SK-N-SH treated with all-trans-retinoic acid at 6 μM for 48 hours (cell line): ENCODE measurements around the gene MAB21L3.

Source experiments
- ATAC-seq: fragments of 200-7000 bp; cut with Tn5 transposase; 3 replicates; pipeline ENCODE4 v1.9.1; 2020; ENCODE audit warnings: mild to moderate bottlenecking, moderate library complexity
- BACH2 ChIP-seq: fragments of 250-450 bp; sonication (Bioruptor Pico); IDR thresholded peaks from 2 replicates; pipeline ENCODE4 v1.9.0; 2021; ENCODE audit warnings: mild to moderate bottlenecking, borderline replicate concordance
- CSDC2 ChIP-seq: fragments of 250-450 bp; sonication (Bioruptor Pico); IDR thresholded peaks from 2 replicates; pipeline ENCODE4 v1.5.0; 2020; ENCODE audit warnings: mild to moderate bottlenecking, moderate library complexity
- ESRRG ChIP-seq: fragments of 250-450 bp; sonication (Bioruptor Pico); IDR thresholded peaks from 2 replicates; pipeline ENCODE4 v1.6.1; 2021; ENCODE audit warnings: mild to moderate bottlenecking
- GLIS3 ChIP-seq: fragments of 250-450 bp; sonication (Bioruptor Pico); IDR thresholded peaks from 2 replicates; pipeline ENCODE4 v1.5.0; 2020; ENCODE audit warnings: mild to moderate bottlenecking, moderate library complexity
- ISL1 ChIP-seq: fragments of 250-450 bp; sonication (Bioruptor Pico); IDR thresholded peaks from 2 replicates; pipeline ENCODE4 v2.1.2; 2022; ENCODE audit warnings: mild to moderate bottlenecking, moderate library complexity
- OSR1 ChIP-seq: fragments of 250-450 bp; sonication (Bioruptor Pico); IDR thresholded peaks from 2 replicates; pipeline ENCODE4 v1.8.0; 2022; ENCODE audit warnings: moderate library complexity, mild to moderate bottlenecking, inconsistent platforms
- RARB ChIP-seq: fragments of 250-450 bp; sonication (Bioruptor Pico); IDR thresholded peaks from 2 replicates; pipeline ENCODE4 v1.8.0; 2021; ENCODE audit warnings: mild to moderate bottlenecking, moderate library complexity
- TCF4 ChIP-seq: fragments of 250-450 bp; sonication (Bioruptor Pico); IDR thresholded peaks from 2 replicates; pipeline ENCODE4 v1.8.0; 2021; ENCODE audit warnings: mild to moderate bottlenecking, moderate library complexity, borderline replicate concordance
- TOX ChIP-seq: fragments of 250-450 bp; sonication (Bioruptor Pico); IDR thresholded peaks from 2 replicates; pipeline ENCODE4 v1.8.0; 2021; ENCODE audit warnings: mild to moderate bottlenecking, moderate library complexity, borderline replicate concordance
- ZC3H10 ChIP-seq: fragments of 250-450 bp; sonication (Bioruptor Pico); IDR thresholded peaks from 2 replicates; pipeline ENCODE4 v1.5.1; 2021; ENCODE audit warnings: mild to moderate bottlenecking, moderate library complexity
- ZFP3 ChIP-seq: fragments of 250-450 bp; sonication (Bioruptor Pico); IDR thresholded peaks from 2 replicates; pipeline ENCODE4 v1.5.0; 2020; ENCODE audit warnings: mild to moderate bottlenecking, moderate library complexity
- ZNF565 ChIP-seq: fragments of 450-650 bp; formaldehyde crosslinking; conservative IDR thresholded peaks from 2 replicates; pipeline ENCODE4 v1.5.0; 2020; ENCODE audit warnings: low read depth, mild to moderate bottlenecking, moderate library complexity
- ZNF70 ChIP-seq: fragments of 450-650 bp; formaldehyde crosslinking; IDR thresholded peaks from 2 replicates; pipeline ENCODE4 v1.5.0; 2020; ENCODE audit warnings: mild to moderate bottlenecking, moderate library complexity
- ZNF8 ChIP-seq: fragments of 450-650 bp; formaldehyde crosslinking; IDR thresholded peaks from 2 replicates; pipeline ENCODE4 v1.5.0; 2020; ENCODE audit warnings: mild to moderate bottlenecking, moderate library complexity
- TF ChIP-seq, protein P1 (sequence below): fragments of 250-450 bp; sonication (Bioruptor Pico); IDR thresholded peaks from 2 replicates; pipeline ENCODE4 v1.8.0; 2021; ENCODE audit warnings: low read depth, mild to moderate bottlenecking, moderate library complexity, borderline replicate concordance
- TF ChIP-seq, protein P2 (sequence below): fragments of 250-450 bp; sonication (Bioruptor Pico); IDR thresholded peaks from 2 replicates; pipeline ENCODE4 v1.5.1; 2020; ENCODE audit warnings: low read depth, mild to moderate bottlenecking, moderate library complexity
- TF ChIP-seq, protein P3 (sequence below): fragments of 250-450 bp; sonication (Bioruptor Pico); IDR thresholded peaks from 2 replicates; pipeline ENCODE4 v1.8.0; 2020; ENCODE audit warnings: mild to moderate bottlenecking, moderate library complexity, borderline replicate concordance
- TF ChIP-seq, protein P4 (sequence below): fragments of 250-450 bp; sonication (Bioruptor Pico); IDR thresholded peaks from 2 replicates; pipeline ENCODE4 v1.5.1; 2021; ENCODE audit warnings: mild to moderate bottlenecking, moderate library complexity
- TF ChIP-seq, protein P5 (sequence below): fragments of 250-450 bp; sonication (Bioruptor Pico); IDR thresholded peaks from 2 replicates; pipeline ENCODE4 v1.5.0; 2020; ENCODE audit warnings: mild to moderate bottlenecking, moderate library complexity

The MAB21L3 gene

DNA sequence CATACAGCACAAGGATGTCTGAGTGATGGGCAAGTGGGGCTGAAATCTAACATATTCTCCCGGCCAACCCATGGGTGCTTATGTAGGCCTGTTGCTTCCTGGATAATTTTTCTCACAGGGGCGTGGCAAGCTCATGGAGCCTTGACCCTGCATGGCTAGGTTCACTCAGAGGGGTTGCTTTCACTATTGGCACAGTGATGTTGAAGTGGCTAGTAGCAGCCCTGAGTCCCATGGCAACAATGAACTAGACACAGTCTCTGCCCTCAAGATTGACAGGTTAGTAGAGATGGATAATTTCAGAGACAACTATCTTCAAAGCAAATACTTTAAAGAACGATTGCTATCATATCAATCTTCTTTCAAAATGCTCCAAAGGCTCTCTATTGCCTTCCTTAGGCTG lies 6.5 kb upstream of the MAB21L3 start:
- TF ChIP-seq ESRRG (CRISPR knock-in tag), result no peak
- TF ChIP-seq, protein P1, sequence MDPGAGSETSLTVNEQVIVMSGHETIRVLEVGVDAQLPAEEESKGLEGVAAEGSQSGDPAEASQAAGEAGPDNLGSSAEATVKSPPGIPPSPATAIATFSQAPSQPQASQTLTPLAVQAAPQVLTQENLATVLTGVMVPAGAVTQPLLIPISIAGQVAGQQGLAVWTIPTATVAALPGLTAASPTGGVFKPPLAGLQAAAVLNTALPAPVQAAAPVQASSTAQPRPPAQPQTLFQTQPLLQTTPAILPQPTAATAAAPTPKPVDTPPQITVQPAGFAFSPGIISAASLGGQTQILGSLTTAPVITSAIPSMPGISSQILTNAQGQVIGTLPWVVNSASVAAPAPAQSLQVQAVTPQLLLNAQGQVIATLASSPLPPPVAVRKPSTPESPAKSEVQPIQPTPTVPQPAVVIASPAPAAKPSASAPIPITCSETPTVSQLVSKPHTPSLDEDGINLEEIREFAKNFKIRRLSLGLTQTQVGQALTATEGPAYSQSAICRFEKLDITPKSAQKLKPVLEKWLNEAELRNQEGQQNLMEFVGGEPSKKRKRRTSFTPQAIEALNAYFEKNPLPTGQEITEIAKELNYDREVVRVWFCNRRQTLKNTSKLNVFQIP (CRISPR knock-in tag), result no peak
- no peak for TF ChIP-seq ZNF8 (CRISPR knock-in tag)
- no peak for TF ChIP-seq ZNF70 (CRISPR knock-in tag)
- no peak for TF ChIP-seq TOX (CRISPR knock-in tag)
- no peak for TF ChIP-seq GLIS3 (CRISPR knock-in tag)
- no peak for TF ChIP-seq ISL1 (CRISPR knock-in tag)
- TF ChIP-seq OSR1 (CRISPR knock-in tag), result no peak
- TF ChIP-seq CSDC2 (CRISPR knock-in tag), result no peak
- TF ChIP-seq, protein P2, sequence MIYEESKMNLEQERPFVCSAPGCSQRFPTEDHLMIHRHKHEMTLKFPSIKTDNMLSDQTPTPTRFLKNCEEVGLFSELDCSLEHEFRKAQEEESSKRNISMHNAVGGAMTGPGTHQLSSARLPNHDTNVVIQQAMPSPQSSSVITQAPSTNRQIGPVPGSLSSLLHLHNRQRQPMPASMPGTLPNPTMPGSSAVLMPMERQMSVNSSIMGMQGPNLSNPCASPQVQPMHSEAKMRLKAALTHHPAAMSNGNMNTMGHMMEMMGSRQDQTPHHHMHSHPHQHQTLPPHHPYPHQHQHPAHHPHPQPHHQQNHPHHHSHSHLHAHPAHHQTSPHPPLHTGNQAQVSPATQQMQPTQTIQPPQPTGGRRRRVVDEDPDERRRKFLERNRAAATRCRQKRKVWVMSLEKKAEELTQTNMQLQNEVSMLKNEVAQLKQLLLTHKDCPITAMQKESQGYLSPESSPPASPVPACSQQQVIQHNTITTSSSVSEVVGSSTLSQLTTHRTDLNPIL (CRISPR knock-in tag), result no peak
- ATAC-seq, result no peak

DNA sequence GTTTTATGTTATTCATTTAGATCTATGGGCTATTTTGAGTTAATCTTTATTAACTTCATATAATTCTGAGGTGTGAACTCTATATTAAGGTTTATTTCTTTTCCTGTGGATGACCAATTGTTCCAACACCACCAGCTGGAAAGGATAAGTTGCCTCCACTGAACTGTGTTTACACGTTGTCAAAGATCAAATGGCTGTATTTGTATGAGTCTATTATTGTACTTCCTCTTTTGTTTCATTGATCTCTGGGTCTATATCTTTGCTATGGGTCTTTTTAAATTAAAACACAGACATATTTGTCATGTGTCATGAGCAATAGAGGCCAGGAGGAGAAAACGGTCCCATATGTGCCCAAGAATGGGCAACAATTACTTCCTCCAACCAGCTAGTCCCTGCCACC lies 5.2 kb upstream of the MAB21L3 start:
- no peak for TF ChIP-seq TCF4 (CRISPR knock-in tag)
- TF ChIP-seq, protein P3, sequence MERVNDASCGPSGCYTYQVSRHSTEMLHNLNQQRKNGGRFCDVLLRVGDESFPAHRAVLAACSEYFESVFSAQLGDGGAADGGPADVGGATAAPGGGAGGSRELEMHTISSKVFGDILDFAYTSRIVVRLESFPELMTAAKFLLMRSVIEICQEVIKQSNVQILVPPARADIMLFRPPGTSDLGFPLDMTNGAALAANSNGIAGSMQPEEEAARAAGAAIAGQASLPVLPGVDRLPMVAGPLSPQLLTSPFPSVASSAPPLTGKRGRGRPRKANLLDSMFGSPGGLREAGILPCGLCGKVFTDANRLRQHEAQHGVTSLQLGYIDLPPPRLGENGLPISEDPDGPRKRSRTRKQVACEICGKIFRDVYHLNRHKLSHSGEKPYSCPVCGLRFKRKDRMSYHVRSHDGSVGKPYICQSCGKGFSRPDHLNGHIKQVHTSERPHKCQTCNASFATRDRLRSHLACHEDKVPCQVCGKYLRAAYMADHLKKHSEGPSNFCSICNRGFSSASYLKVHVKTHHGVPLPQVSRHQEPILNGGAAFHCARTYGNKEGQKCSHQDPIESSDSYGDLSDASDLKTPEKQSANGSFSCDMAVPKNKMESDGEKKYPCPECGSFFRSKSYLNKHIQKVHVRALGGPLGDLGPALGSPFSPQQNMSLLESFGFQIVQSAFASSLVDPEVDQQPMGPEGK (CRISPR knock-in tag), result no peak
- TF ChIP-seq, protein P2 (CRISPR knock-in tag), result no peak
- no peak for TF ChIP-seq RARB (CRISPR knock-in tag)
- TF ChIP-seq BACH2 (CRISPR knock-in tag), result no peak
- no peak for TF ChIP-seq ZNF8 (CRISPR knock-in tag)
- no peak for TF ChIP-seq ZFP3 (CRISPR knock-in tag)
- TF ChIP-seq ESRRG (CRISPR knock-in tag), result no peak
- TF ChIP-seq ZNF565 (CRISPR knock-in tag), result no peak
- TF ChIP-seq, protein P4, sequence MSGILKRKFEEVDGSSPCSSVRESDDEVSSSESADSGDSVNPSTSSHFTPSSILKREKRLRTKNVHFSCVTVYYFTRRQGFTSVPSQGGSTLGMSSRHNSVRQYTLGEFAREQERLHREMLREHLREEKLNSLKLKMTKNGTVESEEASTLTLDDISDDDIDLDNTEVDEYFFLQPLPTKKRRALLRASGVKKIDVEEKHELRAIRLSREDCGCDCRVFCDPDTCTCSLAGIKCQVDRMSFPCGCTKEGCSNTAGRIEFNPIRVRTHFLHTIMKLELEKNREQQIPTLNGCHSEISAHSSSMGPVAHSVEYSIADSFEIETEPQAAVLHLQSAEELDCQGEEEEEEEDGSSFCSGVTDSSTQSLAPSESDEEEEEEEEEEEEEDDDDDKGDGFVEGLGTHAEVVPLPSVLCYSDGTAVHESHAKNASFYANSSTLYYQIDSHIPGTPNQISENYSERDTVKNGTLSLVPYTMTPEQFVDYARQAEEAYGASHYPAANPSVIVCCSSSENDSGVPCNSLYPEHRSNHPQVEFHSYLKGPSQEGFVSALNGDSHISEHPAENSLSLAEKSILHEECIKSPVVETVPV, result no peak
- no peak for ATAC-seq

DNA sequence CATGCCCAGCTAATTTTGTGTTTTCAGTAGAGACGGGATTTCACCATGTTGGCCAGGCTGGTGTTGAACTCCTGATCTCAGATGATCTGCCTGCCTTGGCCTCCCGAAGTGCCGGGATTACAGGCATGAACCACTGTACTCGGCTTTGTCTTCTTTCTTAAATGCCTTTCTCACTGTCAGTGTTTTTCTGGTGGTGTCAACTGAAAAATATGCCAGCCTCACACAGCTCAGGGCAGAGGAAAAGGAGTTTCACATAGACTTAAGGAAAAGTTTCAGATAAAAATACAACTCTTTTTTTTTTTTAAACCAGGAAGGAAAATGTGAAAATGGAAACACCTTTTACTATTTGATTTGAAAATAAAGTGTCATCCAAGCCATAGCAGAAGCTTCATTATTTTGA lies 4.6 kb upstream of the MAB21L3 start:
- TF ChIP-seq OSR1 (CRISPR knock-in tag), result no peak
- TF ChIP-seq ESRRG (CRISPR knock-in tag), result no peak
- no peak for TF ChIP-seq ZNF565 (CRISPR knock-in tag)
- TF ChIP-seq ZFP3 (CRISPR knock-in tag), result no peak
- TF ChIP-seq GLIS3 (CRISPR knock-in tag), result no peak
- TF ChIP-seq, protein P5, sequence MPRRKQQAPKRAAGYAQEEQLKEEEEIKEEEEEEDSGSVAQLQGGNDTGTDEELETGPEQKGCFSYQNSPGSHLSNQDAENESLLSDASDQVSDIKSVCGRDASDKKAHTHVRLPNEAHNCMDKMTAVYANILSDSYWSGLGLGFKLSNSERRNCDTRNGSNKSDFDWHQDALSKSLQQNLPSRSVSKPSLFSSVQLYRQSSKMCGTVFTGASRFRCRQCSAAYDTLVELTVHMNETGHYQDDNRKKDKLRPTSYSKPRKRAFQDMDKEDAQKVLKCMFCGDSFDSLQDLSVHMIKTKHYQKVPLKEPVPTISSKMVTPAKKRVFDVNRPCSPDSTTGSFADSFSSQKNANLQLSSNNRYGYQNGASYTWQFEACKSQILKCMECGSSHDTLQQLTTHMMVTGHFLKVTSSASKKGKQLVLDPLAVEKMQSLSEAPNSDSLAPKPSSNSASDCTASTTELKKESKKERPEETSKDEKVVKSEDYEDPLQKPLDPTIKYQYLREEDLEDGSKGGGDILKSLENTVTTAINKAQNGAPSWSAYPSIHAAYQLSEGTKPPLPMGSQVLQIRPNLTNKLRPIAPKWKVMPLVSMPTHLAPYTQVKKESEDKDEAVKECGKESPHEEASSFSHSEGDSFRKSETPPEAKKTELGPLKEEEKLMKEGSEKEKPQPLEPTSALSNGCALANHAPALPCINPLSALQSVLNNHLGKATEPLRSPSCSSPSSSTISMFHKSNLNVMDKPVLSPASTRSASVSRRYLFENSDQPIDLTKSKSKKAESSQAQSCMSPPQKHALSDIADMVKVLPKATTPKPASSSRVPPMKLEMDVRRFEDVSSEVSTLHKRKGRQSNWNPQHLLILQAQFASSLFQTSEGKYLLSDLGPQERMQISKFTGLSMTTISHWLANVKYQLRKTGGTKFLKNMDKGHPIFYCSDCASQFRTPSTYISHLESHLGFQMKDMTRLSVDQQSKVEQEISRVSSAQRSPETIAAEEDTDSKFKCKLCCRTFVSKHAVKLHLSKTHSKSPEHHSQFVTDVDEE (CRISPR knock-in tag), result no peak
- no peak for TF ChIP-seq ZNF70 (CRISPR knock-in tag)
- TF ChIP-seq RARB (CRISPR knock-in tag), result no peak
- no peak for TF ChIP-seq BACH2 (CRISPR knock-in tag)
- no peak for TF ChIP-seq ISL1 (CRISPR knock-in tag)
- no peak for TF ChIP-seq ZC3H10
- TF ChIP-seq, protein P3 (CRISPR knock-in tag), result no peak
- TF ChIP-seq, protein P1 (CRISPR knock-in tag), result no peak
- TF ChIP-seq CSDC2 (CRISPR knock-in tag), result no peak
- no peak for ATAC-seq
